AG04450 (cell line): ENCODE data around the gene FILIP1L. TPM values are rescaled to one million over a fixed set of nuclear protein-coding genes. Genes with fewer than 3 reads are reported as not detected.
A peak's percentile ranks its signal among the peaks of the same experiment; 100 is the strongest.

Source experiments
- CTCF ChIA-PET: fragments of 300-600, 350-600 bp; formaldehyde crosslinking; extraction: SDS; loops from one replicate; lab custom pipeline; 2022; ENCODE audit warnings: antibody characterized with exemption, inconsistent platforms; lab: Charles Lee
- POLR2A ChIA-PET: fragments of 350-600 bp; formaldehyde crosslinking; extraction: SDS; loops from one replicate; lab custom pipeline; 2021; ENCODE audit warnings: antibody characterized with exemption, inconsistent platforms; lab: Yijun Ruan, JAX
- DNase-seq: peaks from one replicate; pipeline ENCODE4 v3.0.0-alpha.2; 2011; ENCODE audit warnings: low read depth, low spot score
- H3K27ac ChIP-seq: one replicate; pipeline ENCODE4 v1.5.1; 2012; ENCODE audit warnings: low read depth, low read length, control low read depth
- H3K27me3 ChIP-seq: one replicate; pipeline ENCODE4 v1.6.0; 2012; ENCODE audit warnings: low read length; ENCODE audit not compliant: control insufficient read depth, insufficient read depth
- H3K4me3 ChIP-seq: 2 replicates; pipeline ENCODE4 v1.5.1; 2011; ENCODE audit warnings: mild to moderate bottlenecking, low read depth, low read length, control low read depth
- H3K9me3 ChIP-seq: 2 replicates; pipeline ENCODE4 v1.5.1; 2012; ENCODE audit warnings: low read length; ENCODE audit not compliant: control insufficient read depth, insufficient read depth
- CTCF ChIP-seq: IDR thresholded peaks from 2 replicates; pipeline ENCODE4 v1.5.1; 2011; ENCODE audit warnings: low read depth, low read length, control low read depth, inconsistent platforms
- polyA plus RNA-seq: library from polyadenylated mRNA; depleted of rRNA; stranded (reverse); fragments of >200 nt; gene quantifications from 2 replicates; pipeline ENCODE4 v1.2.3, GENCODE V29; 2011

The FILIP1L gene
- polyA plus RNA-seq, 1 experiment = 75.5 TPM

- Histone ChIP-seq H3K27me3 (no peaks in the 10 kb centered on the region), H3K4me3 (no peak overlapping the region), H3K27ac (no peak overlapping the region), H3K9me3 (no peaks in the 10 kb centered on the region)
- POLR2A ChIA-PET = no interaction called here
- TF ChIP-seq CTCF = no peak
- CTCF ChIA-PET = no interaction called here
- DNase-seq = no peak
Observed at GRCh38 chr3:100072326-100073048, 41.8 kb downstream of the FILIP1L start.

- Histone ChIP-seq H3K27me3 (no peaks in the 10 kb centered on the region), H3K27ac (no peak overlapping the region), H3K4me3 (no peak overlapping the region), H3K9me3 (no peaks in the 10 kb centered on the region)
- ChIA-PET POLR2A (interaction anchor here (0.5 kb wide), 1 partner anchor 232 kb away, joined by 3 read pairs; no protein-coding TSS in a partner anchor), CTCF (interaction anchor here (0.5 to 2.9 kb wide), 18 partner anchors 11 to 534 kb away, joined by 3 to 20 read pairs (median 4); partner anchors contain the start of gene FILIP1L)
- TF ChIP-seq CTCF = no peak
- no peak for DNase-seq
Observed at GRCh38 chr3:100069472-100069871, 44.8 kb downstream of the FILIP1L start.

DNA sequence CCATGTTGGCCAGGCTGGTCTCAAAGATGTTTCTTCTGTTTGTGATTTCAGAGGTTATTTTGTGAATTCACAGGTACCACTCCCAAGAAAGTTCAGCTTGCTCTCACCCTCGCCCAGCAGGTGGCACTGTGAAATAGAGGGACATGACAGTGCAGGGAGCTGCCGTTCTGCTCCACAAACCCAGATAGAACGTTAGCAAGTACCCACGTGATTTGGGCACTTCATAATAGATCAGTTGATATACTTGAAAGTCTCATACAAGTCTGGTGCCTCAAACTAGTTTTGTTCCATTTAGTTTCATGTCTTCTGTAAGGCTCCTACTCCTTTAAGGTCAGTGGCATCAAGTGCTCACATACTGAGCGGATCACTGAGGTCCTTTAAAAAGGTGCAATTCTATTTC lies 45.5 kb downstream of the FILIP1L start:
- H3K27ac ChIP-seq = no peak overlapping the region
- H3K4me3 ChIP-seq = no peak overlapping the region
- no peaks in the 10 kb centered on the region for H3K27me3 ChIP-seq
- no peaks in the 10 kb centered on the region for H3K9me3 ChIP-seq
- CTCF ChIA-PET = interaction anchor here (0.5 to 2.9 kb wide), 21 partner anchors 11 to 535 kb away, joined by 3 to 20 read pairs (median 4); partner anchors contain the start of gene FILIP1L
- POLR2A ChIA-PET = interaction anchor here (0.5 kb wide), 1 partner anchor 232 kb away, joined by 3 read pairs; no protein-coding TSS in a partner anchor
- TF ChIP-seq CTCF = peak; percentile 75
- DNase-seq = peak; percentile 50

- TF ChIP-seq CTCF = no peak
- POLR2A ChIA-PET = no interaction called here
- DNase-seq = no peak
- no peaks in the 10 kb centered on the region for H3K27me3 ChIP-seq
- CTCF ChIA-PET = interaction anchor here (1.8 to 2.9 kb wide), 3 partner anchors 10 to 186 kb away, joined by 5 to 20 read pairs (median 12); no protein-coding TSS in a partner anchor
- H3K27ac ChIP-seq = no peak overlapping the region
- no peaks in the 10 kb centered on the region for H3K9me3 ChIP-seq
- no peak overlapping the region for H3K4me3 ChIP-seq
Observed at GRCh38 chr3:100067589-100067988, 46.7 kb downstream of the FILIP1L start.

GRCh38 chr3:100063929-100064461 lies 50.3 kb downstream of the FILIP1L start:
- POLR2A ChIA-PET = interaction anchor here (0.6 to 1.5 kb wide), 7 partner anchors 10 to 220 kb away, joined by 3 to 6 read pairs (median 5); no protein-coding TSS in a partner anchor
- Histone ChIP-seq H3K9me3 (no peaks in the 10 kb centered on the region), H3K4me3 (no peak overlapping the region), H3K27ac (peak overlapping the region; percentile 85), H3K27me3 (no peaks in the 10 kb centered on the region)
- peak; percentile 72 for DNase-seq
- TF ChIP-seq CTCF = no peak
- CTCF ChIA-PET = interaction anchor here (0.7 to 1.6 kb wide), 5 partner anchors 7 to 232 kb away, joined by 3 to 10 read pairs (median 4); no protein-coding TSS in a partner anchor
